ENCODE results near the gene SESN2. TPM values are rescaled to one million over a fixed set of nuclear protein-coding genes. Genes with fewer than 3 reads are reported as not detected.

Gene SESN2
- total RNA-seq, 1 experiment from 2014 or later, result 7.9 TPM

DNA sequence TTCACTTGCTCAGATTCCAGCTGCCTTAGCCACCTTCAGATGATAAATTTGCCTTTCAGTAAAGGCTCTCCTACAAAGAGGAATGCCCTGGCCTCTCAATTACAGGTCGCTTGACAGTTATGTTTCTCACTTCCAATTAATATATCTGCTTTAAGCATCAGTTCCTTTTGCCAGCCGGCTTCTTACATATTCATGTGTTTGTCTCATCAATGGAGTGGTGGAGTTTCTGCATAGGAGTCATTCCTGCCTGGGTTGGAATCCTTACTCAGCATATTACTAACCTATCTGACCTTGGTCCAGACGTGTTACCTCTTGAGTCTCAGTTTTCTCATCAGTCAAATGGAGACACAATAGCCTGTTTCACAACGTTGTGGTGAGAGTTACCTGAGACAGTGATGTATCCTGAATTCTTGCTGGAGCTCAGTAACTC, 9.4 kb upstream of the SESN2 start:
- DNase-seq (ENCODE audit: low read depth), result no peak

DNA sequence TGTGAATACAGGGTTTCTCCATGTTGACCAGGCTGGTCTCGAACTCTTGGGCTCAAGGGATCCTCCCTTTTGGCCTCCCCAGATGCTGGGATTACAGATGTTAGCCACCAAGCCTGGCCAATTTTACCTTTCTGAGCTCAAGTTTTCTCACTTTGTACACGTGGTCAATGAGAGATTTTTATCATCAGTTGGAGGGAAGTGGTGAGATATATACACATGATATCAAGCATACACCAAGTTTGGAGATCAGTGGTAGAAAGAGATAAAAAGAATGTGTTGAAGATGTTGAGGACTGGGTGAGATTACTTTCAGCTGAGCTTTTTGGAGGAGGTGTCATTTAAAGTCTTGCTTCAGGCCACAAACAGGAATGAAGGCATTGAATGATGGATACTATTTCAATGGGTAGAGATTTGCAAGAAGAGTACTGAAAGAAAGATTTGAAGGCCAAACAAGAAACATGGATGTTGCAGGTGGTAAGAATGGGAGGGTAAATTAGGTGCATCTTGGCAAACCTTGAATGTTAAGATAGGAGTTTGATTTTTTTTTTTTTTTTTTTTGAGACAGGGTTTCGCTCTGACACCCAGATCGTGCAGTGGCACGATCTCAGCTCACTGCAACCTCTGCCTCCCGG, 3.0 kb upstream of the SESN2 start:
- no peak for DNase-seq (ENCODE audit: low read depth)

DNA sequence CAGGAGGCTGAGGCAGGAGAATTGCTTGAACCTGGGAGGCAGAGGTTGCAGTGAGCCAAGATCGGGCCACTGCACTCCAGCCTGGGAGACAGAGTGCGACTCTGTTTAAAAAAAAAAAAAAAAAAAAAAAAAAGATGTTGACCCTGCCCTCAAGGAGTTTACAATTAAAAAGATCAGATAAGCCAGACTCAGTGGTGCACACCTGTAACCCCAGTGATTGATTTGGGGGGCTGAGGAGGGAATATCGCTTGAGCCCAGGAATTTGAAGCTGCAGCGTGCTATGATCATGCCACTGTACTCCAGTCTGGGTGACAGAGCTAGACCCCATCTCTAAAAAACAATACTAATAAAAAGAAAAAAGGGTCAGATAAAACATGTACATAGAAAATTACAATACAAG, 1.6 kb upstream of the SESN2 start:
- no peak for DNase-seq (ENCODE audit: low read depth)

DNA sequence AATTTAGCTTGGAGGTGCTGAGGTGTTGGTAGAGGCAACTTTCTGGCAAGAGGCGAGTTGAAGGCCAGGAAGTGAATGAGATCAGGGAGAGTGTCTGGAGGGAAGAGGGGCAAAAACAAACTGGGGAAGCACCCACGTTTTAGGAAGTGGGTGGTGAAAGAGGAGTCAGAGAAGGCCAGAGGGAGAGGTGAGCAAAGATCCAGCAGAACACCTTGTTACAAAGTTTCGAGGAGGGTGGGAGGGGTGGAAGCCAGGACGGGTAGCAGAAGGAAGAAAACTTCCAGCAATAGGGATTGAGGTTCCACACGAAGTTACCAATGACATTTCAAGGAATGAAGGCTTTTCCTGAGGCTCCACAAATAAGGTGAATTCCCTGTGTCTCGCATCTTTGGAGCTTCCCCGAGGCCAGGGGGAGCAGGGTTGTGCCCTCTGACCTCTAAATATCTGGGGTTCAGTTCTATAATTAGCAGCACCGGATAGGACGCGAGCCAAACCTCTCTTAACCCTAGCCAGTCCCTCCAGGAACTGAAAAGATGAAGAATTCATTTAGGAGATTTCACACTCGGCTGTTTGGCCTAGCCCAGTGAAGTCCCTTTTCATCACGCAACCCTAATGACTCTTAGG, 578 bp upstream of the SESN2 start:
- DNase-seq (ENCODE audit: low read depth), result no peak

DNA sequence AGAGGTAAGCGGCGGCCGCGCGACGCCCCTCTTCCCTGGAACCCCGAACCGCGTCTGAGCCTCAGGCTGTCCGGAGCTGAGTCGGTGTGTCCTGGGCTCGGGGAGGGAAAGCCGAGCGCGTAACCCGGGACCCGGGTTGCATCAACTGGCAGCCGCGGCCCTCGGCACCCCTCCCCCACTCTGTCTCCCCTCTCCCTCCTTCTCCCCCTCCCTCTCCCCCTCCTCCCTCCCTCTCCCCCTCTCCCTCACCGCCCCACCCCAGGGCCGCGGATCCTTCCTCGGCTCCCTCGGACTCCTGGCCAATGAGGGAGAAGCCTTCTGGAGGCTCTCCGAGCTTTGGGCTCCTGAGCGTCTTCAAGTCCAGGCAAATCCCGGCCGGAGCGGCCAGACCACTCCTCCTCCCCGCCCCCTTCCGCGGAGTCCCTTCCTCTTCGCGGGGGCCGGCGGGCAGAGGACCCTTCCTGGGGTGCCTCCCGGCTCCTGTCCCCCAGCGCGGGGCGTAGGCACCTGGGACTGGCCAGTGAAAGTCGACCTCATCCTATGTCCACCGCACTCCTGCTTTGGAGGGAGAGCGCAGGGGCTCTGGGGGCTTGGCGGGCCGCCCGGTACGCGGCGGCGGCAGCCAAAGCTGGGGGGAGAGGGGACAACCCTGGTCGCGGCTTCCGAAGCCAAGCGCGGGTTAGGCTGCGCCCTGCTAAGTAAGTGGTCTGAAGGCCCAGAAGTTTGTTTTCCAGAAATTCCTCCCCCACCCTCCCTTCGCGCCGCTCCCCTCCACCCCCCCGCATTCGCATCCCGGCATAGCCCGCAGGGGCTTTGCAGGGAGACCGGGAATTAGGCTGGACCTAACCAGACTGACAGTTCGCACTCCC, 850 bp downstream of the SESN2 start:
- peak; percentile 82 for DNase-seq (ENCODE audit: low read depth)

DNA sequence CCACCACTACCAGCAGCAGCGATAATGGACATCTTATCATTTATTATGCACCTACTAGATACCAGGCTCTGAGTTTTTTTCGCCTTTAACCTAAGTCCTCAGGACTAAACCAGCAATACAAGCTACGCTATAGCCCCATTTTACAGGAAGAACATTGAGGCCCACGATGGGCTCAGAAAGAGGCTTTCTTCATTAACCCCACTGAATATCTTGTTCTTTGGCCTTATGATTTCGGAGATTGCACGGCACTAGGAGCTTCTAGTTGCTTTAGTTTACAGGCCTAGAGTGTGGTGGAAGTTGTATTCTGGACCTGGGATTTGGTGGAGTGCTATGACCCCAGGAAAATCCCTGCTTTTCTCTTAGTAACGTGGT, 1.5 kb downstream of the SESN2 start:
- DNase-seq (ENCODE audit: low read depth), result no peak

DNA sequence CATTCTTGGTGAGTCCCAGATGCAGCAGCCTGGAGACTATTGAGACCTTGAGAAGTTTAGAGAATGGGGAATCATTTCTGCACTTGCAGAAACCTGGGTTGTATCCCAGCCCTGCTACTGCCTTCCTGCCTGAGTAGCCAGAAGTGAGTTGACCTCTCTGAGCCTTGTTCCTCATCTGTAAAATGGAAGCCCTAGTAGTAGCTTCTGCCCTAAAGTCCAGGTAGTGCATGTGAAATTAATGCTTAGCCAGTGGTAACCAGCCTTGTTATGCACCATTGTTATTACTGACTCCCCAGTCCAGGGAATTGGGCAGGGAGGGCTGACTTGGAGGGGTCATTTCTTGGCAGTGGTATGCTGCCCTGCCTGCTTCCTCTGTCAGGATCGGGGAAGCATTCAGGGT, 5.6 kb downstream of the SESN2 start:
- no peak for DNase-seq (ENCODE audit: low read depth)

DNA sequence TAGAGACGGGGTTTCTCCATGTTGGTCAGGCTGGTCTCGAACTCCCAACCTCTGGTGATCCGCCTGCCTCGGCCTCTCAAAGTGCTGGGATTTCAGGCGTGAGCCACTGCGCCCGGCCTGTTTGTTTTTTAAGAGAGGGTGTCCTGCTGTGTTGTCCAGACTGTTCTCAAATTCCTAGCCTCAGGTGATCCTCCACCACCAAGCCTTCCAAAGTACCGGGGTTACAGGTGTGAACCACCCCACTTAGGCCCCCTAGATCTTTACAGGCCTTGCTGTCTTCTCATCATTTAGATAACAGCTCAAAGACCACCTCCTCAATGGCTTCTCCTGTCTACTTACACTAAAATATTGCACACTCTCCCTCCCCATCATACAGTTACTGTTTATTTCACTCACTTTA, 6.3 kb downstream of the SESN2 start:
- no peak for DNase-seq (ENCODE audit: low read depth)

DNA sequence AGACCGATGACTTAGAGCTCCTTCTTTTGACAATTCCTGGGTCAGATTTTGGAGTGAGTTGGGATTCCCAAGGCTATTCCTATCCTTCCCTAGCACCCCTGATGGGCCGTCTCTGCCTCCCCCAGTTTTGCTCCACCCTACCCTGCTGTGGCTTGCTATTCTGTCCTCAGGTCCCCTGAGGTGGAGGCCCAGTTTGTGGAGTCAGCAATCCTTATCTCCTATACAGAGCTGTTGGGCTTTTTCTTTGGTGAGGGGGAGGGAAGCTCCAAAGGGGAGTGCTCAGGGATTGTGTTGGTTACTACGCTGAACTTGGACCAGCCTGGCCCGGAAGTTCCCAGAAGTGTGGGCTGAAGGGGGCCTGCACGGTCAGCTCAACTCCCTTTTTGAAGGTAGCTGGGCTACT, 7.6 kb downstream of the SESN2 start:
- no peak for DNase-seq (ENCODE audit: low read depth)

DNA sequence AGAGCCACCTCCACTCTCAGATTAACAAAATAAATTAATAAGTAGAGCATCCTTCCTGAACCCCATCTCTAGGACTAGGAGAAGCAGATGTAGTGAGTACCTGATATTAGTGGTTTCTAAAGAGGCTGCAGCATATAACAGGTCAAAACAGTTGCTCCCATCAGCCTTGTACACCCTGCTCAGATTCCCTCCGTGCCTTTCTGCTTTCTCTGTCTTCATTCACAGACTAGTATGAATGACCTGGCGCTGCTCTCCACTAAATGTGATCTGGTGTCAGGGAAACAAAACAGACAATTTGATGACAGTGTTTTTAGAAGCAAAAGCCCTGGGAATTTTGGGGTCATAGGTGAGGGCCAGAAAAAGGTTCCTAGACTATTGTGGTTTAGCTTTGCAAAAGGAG, 8.3 kb downstream of the SESN2 start:
- no peak for DNase-seq (ENCODE audit: low read depth)

DNA sequence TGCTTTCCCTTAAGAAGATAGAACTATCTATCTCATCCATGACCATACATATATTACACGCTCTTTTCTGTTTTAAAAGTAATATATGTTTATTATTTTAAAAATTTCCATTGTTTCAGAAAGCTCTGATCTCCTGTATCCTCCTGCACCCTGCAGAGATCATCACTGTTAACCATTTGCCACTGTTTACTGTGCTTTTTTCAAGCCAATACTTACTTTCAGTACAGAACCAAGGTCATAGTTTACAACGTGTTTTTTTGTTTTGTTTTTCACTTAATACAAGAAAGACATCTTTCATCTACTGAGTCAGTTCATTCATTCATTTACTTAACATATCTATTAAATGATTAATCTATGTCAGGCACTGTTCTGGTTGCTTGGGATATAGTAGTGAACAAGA, 10.2 kb downstream of the SESN2 start:
- no peak for DNase-seq (ENCODE audit: low read depth)

DNA sequence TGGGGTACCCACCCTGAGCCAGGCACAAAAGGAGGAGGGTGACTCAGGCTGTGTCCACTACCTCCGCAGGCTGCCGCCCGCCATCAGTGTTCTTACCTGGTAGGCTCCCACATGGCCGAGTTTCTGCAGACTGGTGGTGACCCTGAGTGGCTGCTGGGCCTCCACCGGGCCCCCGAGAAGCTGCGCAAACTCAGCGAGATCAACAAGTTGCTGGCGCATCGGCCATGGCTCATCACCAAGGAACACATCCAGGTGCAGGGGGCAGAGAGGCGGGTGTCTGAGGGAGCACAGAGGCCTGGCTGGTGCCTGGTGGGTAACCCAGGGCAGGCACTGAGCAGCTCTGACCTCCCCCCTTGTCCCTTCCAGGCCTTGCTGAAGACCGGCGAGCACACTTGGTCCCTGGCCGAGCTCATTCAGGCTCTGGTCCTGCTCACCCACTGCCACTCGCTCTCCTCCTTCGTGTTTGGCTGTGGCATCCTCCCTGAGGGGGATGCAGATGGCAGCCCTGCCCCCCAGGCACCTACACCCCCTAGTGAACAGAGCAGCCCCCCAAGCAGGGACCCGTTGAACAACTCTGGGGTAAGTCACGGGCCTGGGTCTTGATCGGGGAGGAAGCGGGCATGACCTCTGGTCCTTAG, 13.0 kb downstream of the SESN2 start:
- DNase-seq (ENCODE audit: low read depth), result no peak

DNA sequence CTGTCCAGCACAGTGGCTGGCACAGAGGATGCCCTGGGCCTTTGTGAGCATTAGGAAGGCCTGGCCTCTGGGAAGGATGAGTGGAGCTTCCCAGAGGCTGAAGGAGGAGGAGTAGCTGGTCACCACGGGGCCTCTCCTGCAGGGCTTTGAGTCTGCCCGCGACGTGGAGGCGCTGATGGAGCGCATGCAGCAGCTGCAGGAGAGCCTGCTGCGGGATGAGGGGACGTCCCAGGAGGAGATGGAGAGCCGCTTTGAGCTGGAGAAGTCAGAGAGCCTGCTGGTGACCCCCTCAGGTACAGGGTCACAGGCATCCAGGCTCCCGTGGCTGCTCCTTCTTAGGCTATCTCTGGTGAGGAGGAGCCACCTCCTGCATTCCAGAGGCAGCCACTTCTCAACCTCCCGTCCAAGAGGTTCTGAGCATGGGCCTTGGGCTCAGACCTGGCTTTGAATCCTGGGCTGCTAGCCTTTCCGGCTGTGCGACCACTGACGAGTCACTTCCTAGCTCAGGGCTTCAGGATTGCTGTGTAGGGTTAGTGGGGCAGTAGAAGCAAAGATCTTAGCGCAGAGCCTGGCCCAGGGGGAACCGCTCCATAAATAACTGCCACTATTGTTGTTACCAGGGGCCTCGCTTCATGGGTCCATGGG, 14.0 kb downstream of the SESN2 start:
- peak; percentile 53 for DNase-seq (ENCODE audit: low read depth)

DNA sequence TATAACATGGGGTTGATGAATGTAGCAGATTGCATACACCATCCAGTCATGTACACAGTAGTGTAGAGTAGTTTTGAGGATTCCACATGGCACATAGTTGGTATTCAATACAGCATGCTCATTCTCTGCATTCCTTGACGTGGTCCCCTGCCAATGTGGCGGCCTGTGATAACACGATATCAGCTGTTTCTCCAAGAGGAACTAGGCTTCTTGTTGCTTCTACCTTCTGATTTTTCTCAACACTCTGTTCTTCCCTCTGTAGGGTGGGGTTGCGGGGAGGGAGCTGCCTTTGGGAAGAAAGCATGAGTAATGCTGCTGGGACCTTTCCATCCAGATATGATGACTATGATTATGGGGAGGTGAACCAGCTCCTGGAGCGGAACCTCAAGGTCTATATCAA, 19.4 kb downstream of the SESN2 start:
- no peak for DNase-seq (ENCODE audit: low read depth)

DNA sequence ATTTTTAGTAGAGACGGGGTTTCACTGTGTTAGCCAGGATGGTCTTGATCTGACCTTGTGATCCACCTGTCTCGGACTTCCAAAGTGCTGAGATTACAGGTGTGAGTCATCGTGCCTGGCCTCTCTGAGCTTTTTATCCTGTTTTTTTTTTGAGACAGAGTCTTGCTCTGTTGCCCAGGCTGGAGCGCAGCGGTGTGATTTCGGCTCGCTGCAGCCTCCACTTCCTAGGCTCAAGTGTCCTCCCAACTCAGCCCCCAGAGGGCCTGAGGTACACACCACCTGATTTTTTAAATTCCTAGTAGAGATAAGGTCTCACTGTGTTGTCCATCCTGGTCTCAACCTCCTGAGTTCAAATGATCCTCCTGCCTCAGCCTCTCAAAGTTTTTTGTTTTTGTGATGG, 20.4 kb downstream of the SESN2 start:
- no peak for DNase-seq (ENCODE audit: low read depth)

DNA sequence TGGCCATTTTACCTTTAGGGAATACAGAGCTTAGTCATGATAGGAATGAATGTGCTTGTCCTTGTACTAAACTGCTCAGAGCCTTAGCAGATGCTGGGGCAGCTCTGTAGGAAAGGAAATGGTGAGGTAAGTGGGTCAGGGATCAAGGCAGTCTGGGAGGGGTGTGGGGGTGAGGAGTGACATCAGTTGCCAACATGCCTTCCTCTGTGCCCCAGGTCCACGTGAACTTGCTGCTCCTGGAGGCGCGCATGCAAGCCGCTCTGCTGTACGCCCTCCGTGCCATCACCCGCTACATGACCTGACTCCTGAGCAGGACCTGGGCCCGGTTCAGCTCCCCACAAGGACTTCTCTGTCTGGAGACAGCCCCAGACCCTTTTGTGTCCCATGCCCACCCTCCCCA, 21.2 kb downstream of the SESN2 start:
- no peak for DNase-seq (ENCODE audit: low read depth)

DNA sequence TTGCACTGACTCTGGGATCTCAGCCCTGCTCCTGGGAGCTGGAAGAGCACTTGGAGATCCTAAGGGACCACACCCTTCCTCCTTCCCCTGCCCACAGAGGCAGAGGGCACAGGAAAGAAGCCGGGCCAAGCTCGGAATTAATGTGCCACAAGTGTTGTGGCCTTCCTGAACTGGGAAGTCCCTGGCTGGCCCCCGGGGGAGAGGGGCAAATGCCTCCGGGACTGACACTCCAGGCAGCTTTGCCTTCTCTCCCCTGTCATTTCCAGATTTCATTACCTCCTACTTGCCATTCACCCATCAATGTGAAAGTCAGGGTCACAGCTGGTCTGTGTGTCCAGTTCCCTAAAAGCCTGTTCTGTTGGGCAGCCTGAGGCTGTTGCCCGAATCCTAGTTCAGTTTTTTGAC, 21.7 kb downstream of the SESN2 start:
- DNase-seq (ENCODE audit: low read depth), result no peak

DNA sequence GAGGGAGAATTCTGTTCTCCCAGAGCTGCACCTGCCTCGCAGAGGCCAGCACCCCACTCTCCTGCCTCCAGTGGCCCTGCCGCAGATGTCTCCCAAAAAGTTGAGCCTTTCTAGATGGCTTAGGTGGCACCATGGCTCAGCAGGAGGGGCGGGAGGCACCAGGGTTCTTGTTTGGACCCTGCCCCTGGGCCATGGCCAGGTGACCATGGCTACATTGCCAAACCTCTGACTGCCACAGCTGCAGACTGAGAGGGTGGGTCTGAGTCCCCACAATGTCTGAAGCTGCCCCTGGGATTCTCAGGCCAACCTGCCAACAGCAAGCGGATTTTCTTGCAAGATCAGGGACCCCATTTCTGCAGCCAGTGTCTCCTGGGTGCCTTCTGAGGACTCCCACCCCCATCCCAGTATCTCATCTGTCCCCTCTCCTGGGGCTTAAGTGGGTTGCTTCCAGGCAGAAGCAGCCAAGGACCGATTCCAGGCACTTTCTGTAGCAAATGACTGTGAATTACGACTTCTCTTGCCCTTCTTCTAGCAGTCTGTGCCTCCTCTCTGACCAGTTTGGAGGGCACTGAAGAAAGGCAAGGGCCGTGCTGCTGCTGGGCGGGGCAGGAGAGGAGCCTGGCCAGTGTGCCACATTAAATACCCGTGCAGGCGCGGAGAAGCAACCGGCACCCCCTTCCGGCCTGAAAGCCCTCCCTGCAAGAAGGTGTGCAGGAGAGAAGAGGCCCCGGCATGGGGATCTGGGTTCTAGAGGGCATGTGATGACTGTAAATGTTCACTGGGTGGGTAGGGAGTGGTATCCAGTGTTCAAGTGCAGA, 22.5 kb downstream of the SESN2 start:
- DNase-seq (ENCODE audit: low read depth), result no peak

DNA sequence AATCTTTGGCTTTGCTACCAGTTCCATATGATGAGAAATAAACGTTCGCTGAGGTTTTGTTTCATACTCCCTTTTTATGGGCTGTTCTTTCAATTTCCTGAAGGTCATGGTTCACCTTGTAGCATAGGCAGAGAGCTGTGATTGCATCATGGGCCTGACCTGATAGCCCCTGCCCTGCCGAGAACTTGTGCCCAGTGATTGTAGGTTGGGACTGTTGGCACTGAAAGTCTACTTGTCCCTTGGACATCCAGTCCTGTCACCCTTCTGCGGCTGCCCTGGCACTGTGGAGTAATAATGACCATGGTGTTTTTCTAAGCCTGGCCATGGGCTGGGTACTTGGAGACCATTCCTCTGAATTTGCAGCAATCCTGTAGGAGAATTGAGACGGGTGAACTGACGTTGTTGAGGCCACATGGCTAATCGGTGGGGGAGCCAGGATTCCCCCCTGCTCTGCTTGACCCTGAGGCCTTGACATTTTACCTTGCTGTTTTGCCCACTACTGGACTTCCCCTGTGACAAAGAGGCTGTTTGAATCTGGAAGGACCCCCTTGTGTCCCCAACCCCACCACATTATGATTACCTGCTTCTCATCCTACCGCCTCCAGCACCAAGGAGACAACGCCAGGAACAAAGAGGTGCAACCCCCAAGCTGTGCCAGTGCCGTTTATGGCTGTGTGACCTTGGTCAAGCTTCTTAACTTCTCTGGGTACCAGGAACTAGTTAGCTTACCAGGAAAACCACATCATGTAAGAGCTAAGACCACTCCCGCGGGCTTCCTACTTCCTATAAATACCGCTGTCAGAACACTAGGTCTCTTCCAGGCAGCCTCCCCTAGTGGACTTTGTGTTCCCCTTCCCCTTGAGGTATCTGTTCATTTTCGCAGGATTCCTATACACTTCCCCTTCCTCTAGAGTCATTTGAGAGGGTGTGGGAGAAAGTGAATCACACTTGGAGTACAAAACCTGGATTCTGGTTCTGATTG, 23.4 kb downstream of the SESN2 start:
- DNase-seq (ENCODE audit: low read depth), result no peak

DNA sequence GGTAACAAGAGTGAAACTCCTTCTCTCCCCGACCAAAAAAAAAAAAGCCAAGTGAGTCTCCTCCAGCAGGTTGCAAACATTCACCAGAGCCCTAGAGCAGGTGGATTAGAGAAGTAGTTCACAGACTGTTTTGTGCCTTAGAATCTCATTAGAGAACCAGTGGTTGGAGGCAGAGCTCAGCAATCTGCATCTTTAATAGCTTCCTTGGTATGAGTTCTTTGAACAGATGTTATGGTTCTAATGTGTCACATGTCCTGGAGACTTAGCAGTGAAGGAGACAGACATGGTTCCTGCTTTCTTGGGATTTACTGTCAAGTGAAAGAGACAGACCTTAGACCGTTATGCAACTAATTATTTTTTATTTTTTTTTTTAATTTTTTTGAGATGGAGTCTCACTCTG, 26.8 kb downstream of the SESN2 start:
- DNase-seq (ENCODE audit: low read depth), result no peak

All from M059J (cell line).